BE2C (cell line): ENCODE results near the gene RBKS.

Experiments used
- DNase-seq: peaks from one replicate; pipeline ENCODE4 v3.0.0-alpha.2; 2020
- H3K27me3 ChIP-seq: fragments of 250-450 bp; sonication (Bioruptor Pico); 2 replicates; pipeline ENCODE4 v1.5.1; 2020; ENCODE audit warnings: mild to moderate bottlenecking
- H3K36me3 ChIP-seq: fragments of 250-450 bp; sonication (Bioruptor Pico); 2 replicates; pipeline ENCODE4 v1.5.1; 2020; ENCODE audit warnings: mild to moderate bottlenecking
- H3K4me1 ChIP-seq: fragments of 250-450 bp; sonication (Bioruptor Pico); 2 replicates; pipeline ENCODE4 v1.5.1; 2020
- H3K4me3 ChIP-seq: 2 replicates; pipeline ENCODE4 v1.5.1; 2011; ENCODE audit warnings: low read depth, low read length
- H3K9me3 ChIP-seq: fragments of 250-450 bp; sonication (Bioruptor Pico); 2 replicates; pipeline ENCODE4 v1.5.1; 2020
- CTCF ChIP-seq: IDR thresholded peaks from 2 replicates; pipeline ENCODE4 v1.5.1; 2012; ENCODE audit warnings: mild to moderate bottlenecking, low read depth, low read length

The RBKS gene

GRCh38 chr2:27852691-27853090, 37.5 kb downstream of the RBKS start:
- no peak for DNase-seq
- Histone ChIP-seq H3K27me3 (no peaks in the 10 kb centered on the region), H3K4me1 (peaks cover 4% of the 10 kb centered on the region; the same call in 1 of the 2 replicates), H3K36me3 (no peaks in the 10 kb centered on the region), H3K9me3 (peaks cover 2% of the 10 kb centered on the region), H3K4me3 (no peak overlapping the region)
- TF ChIP-seq CTCF = no peak

GRCh38 chr2:27849558-27850205, 40.5 kb downstream of the RBKS start:
- no peaks in the 10 kb centered on the region; the same call in 1 of the 2 replicates for H3K4me1 ChIP-seq
- DNase-seq = no peak
- H3K27me3 ChIP-seq = no peaks in the 10 kb centered on the region
- no peak overlapping the region for H3K4me3 ChIP-seq
- no peaks in the 10 kb centered on the region for H3K36me3 ChIP-seq
- TF ChIP-seq CTCF = no peak
- H3K9me3 ChIP-seq = no peaks in the 10 kb centered on the region

- no peaks in the 10 kb centered on the region for H3K36me3 ChIP-seq
- no peaks in the 10 kb centered on the region for H3K9me3 ChIP-seq
- DNase-seq = no peak
- no peaks in the 10 kb centered on the region; the same call in 1 of the 2 replicates for H3K4me1 ChIP-seq
- no peak for TF ChIP-seq CTCF
- H3K4me3 ChIP-seq = no peak overlapping the region
- H3K27me3 ChIP-seq = no peaks in the 10 kb centered on the region
These were observed 42.9 kb downstream of the RBKS start for GRCh38 chr2:27847333-27847732.

GRCh38 chr2:27844821-27845255, 45.3 kb downstream of the RBKS start:
- DNase-seq = no peak
- no peaks in the 10 kb centered on the region for H3K36me3 ChIP-seq
- no peaks in the 10 kb centered on the region for H3K27me3 ChIP-seq
- no peak overlapping the region for H3K4me3 ChIP-seq
- no peaks in the 10 kb centered on the region; the same call in 1 of the 2 replicates for H3K4me1 ChIP-seq
- TF ChIP-seq CTCF = no peak
- H3K9me3 ChIP-seq = 0 out of 2 replicates have a peak, but pooled peaks cover 3% of the 10 kb centered on the region

GRCh38 chr2:27843992-27844391, 46.2 kb downstream of the RBKS start:
- peaks cover 6% of the 10 kb centered on the region for H3K4me1 ChIP-seq
- no peaks in the 10 kb centered on the region for H3K27me3 ChIP-seq
- no peaks in the 10 kb centered on the region for H3K36me3 ChIP-seq
- H3K9me3 ChIP-seq = 0 out of 2 replicates have a peak, but pooled peaks cover 3% of the 10 kb centered on the region
- no peak for DNase-seq
- no peak overlapping the region for H3K4me3 ChIP-seq
- TF ChIP-seq CTCF = no peak

- Histone ChIP-seq H3K4me3 (no peak overlapping the region), H3K4me1 (peaks cover 16% of the 10 kb centered on the region), H3K27me3 (no peaks in the 10 kb centered on the region), H3K36me3 (no peaks in the 10 kb centered on the region), H3K9me3 (0 out of 2 replicates have a peak, but pooled peaks cover 3% of the 10 kb centered on the region)
- no peak for TF ChIP-seq CTCF
- no peak for DNase-seq
These were observed 47.3 kb downstream of the RBKS start for GRCh38 chr2:27842894-27843293.
